ENCODE data around the gene CD22. TPM values are rescaled to one million over a fixed set of nuclear protein-coding genes. Genes with fewer than 3 reads are reported as not detected.

Gene CD22
- total and polyA plus RNA-seq, 10 of the 15 experiments (the other 5 are each of a cell fraction or from before 2014, with no cell fraction given): 23.0 to 344 (median 181) TPM

DNA sequence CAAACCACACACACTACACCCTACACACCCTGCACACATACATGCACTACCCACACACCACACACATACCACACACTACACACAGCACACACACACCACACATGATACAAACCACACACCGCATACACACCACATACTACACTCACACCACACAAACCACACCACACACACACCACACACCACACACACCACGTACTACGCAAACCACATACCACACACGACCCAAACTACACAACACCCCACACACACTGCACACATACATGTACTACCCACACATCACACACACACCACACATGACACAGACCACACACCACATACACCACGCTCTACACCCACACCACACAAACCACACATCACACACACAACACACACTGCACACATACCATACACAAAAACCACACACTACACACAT lies 30.4 kb upstream of the CD22 start:
- Histone ChIP-seq H3K4me3 (no peak overlapping the region), H3K79me2 (ENCODE audit: control insufficient read depth, insufficient read depth, low read length) (no peaks in the 10 kb centered on the region), H4K20me1 (ENCODE audit: control insufficient read depth, insufficient read depth) (no peaks in the 10 kb centered on the region), H3K27me3 (replicated peaks in 1 of 2; ENCODE audit: control insufficient read depth in 2 of 2, insufficient read depth in 2 of 2, low read length in 1 of 2) (no peaks in the 10 kb centered on the region), H2AFZ (ENCODE audit: control insufficient read depth, low read depth, low read length) (no peak overlapping the region), H3K4me2 (ENCODE audit: control insufficient read depth, insufficient read depth) (no peak overlapping the region), H3K9me3 (replicated peaks; ENCODE audit: control insufficient read depth, insufficient read depth, low read length) (no peaks in the 10 kb centered on the region), H3K4me1 (ENCODE audit: control insufficient read depth, insufficient read depth, low read length) (peaks cover 26% of the 10 kb centered on the region), H3K36me3 (ENCODE audit: control insufficient read depth in 2 of 2, insufficient read depth in 2 of 2, low read length in 1 of 2) (no peaks in the 10 kb centered on the region), H3K27ac (ENCODE audit: control insufficient read depth, insufficient read depth) (no peak overlapping the region), H3K9ac (ENCODE audit: control insufficient read depth, insufficient read depth, low read length) (no peak overlapping the region)
- no peak for DNase-seq (ENCODE audit: low read depth, low spot score)
- SMC1A ChIA-PET (ENCODE audit: uncharacterized antibody, unreplicated experiment): no interaction called here
- RAD21 ChIA-PET (ENCODE audit: unreplicated experiment): no interaction called here
- in situ Hi-C loops (cut with MboI) (no loop called here), intact Hi-C loops (cut with micrococcal nuclease; ENCODE audit: unreplicated experiment) (no loop called here)
- 98% methylated on average over 5 of the region's 5 CpGs for WGBS (ENCODE audit: insufficient coverage, insufficient replicate concordance, low lambda C conversion rate, missing lambda C conversion rate)
- POLR2A ChIA-PET: no interaction called here
- ATAC-seq: no peak
- TF ChIP-seq, protein P1, sequence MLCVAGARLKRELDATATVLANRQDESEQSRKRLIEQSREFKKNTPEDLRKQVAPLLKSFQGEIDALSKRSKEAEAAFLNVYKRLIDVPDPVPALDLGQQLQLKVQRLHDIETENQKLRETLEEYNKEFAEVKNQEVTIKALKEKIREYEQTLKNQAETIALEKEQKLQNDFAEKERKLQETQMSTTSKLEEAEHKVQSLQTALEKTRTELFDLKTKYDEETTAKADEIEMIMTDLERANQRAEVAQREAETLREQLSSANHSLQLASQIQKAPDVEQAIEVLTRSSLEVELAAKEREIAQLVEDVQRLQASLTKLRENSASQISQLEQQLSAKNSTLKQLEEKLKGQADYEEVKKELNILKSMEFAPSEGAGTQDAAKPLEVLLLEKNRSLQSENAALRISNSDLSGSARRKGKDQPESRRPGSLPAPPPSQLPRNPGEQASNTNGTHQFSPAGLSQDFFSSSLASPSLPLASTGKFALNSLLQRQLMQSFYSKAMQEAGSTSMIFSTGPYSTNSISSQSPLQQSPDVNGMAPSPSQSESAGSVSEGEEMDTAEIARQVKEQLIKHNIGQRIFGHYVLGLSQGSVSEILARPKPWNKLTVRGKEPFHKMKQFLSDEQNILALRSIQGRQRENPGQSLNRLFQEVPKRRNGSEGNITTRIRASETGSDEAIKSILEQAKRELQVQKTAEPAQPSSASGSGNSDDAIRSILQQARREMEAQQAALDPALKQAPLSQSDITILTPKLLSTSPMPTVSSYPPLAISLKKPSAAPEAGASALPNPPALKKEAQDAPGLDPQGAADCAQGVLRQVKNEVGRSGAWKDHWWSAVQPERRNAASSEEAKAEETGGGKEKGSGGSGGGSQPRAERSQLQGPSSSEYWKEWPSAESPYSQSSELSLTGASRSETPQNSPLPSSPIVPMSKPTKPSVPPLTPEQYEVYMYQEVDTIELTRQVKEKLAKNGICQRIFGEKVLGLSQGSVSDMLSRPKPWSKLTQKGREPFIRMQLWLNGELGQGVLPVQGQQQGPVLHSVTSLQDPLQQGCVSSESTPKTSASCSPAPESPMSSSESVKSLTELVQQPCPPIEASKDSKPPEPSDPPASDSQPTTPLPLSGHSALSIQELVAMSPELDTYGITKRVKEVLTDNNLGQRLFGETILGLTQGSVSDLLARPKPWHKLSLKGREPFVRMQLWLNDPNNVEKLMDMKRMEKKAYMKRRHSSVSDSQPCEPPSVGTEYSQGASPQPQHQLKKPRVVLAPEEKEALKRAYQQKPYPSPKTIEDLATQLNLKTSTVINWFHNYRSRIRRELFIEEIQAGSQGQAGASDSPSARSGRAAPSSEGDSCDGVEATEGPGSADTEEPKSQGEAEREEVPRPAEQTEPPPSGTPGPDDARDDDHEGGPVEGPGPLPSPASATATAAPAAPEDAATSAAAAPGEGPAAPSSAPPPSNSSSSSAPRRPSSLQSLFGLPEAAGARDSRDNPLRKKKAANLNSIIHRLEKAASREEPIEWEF (IDR thresholded peaks at IDR 0.05; ENCODE audit: insufficient replicate concordance, low read depth, low read length): no peak
- TF ChIP-seq PML (IDR thresholded peaks at IDR 0.05; ENCODE audit: low read length) (no peak), DPF2 (IDR thresholded peaks at IDR 0.05) (no peak), CEBPB (IDR thresholded peaks at IDR 0.05; ENCODE audit: borderline replicate concordance in 1 of 2, low read depth in 2 of 2, low read length in 2 of 2) (no peak), NFYA (IDR thresholded peaks at IDR 0.05; ENCODE audit: borderline replicate concordance, low read depth, low read length) (no peak), NBN (IDR thresholded peaks at IDR 0.05) (0 out of 2 replicates have a peak, but pooled peaks have one; percentile 17)
- TF ChIP-seq, protein P2, sequence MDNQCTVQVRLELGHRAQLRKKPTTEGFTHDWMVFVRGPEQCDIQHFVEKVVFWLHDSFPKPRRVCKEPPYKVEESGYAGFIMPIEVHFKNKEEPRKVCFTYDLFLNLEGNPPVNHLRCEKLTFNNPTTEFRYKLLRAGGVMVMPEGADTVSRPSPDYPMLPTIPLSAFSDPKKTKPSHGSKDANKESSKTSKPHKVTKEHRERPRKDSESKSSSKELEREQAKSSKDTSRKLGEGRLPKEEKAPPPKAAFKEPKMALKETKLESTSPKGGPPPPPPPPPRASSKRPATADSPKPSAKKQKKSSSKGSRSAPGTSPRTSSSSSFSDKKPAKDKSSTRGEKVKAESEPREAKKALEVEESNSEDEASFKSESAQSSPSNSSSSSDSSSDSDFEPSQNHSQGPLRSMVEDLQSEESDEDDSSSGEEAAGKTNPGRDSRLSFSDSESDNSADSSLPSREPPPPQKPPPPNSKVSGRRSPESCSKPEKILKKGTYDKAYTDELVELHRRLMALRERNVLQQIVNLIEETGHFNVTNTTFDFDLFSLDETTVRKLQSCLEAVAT (IDR thresholded peaks at IDR 0.05): peak; percentile 39; the same call in 1 of the 2 replicates
- CTCF ChIA-PET: no interaction called here
- no peak for FAIRE-seq
- BruUV-seq (replicated peaks): no TSS peak
